Endometrial microvascular endothelial cells (primary cell): ENCODE measurements around the gene PAX3. TPM values are rescaled to one million over a fixed set of nuclear protein-coding genes. Genes with fewer than 3 reads are reported as not detected.

Source experiments
- in situ Hi-C: cut with HindIII; loops from 2 replicates; pipeline ENCODE4 v1.10.0; 2017; ENCODE audit warnings: low sequenced_read_pairs, low pct_unique_long_range_greater_than_20kb; ENCODE audit errors: inconsistent ontology term
- total RNA-seq: library from RNA; depleted of rRNA; stranded (reverse); fragments of >200 nt; gene quantifications from one replicate; pipeline ENCODE4 v1.2.3, GENCODE V29; 2015; ENCODE audit errors: inconsistent ontology term

Gene PAX3
- total RNA-seq, 1 donor from 2014 or later, result not detected

DNA sequence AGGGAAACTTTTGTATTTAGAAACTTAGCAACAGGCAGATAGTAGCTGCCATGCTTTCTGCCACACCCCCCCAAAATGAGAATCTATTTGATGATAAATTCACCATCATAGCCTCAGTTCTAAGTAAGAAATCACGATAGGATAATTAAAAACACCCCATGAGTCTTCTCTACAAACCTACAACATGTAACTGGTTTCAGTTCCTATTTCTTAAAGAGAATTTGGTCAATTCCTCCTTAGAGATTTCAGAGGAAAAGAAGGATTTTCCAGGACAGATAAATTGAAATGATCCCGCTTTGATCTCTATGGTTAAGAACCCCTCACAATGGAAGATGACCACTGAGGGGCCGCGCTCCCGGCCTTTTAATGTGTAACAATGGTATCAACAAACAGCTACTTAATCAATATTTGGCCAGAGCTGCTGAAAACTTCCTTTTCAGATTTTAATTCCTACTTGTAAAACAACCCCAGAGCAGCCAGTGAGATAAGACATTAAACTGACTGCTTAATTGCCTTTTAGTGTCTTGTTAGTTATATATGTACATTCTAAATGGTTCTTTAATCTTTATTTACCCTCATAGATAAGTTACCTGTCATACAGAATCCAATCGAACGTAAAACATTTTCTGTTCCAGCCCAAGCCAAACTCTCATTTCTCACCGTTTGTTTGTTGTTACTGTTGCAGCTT, 10.1 kb downstream of the PAX3 start:
- in situ Hi-C loops, result no loop called here

DNA sequence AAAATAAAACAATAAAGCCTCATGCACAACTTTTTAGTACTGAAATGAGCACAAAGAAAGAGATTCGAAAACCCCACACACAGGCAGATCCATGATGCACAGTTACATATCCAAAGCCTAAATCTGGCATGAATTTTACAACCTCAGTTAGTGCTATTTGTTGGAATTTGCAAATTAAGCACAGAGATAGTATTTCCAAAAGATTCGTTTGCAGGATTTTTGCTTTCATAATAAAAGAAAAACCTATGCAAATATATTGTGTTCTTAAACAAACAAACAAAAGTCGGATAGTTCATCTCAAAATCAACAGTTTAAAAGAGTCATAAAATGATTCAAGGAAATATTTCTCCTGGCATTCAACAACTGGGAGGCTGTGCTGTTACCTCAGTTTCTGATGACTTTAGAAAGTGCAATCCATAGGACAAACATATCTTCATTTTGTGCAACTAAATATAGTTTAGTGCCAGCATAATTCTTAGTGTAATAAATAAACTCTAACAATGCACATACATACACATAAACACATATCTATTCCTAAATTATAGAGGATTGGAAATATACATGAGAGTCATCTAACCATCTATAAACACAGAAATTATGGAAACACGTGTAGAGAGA, 10.8 kb downstream of the PAX3 start:
- in situ Hi-C loops, result no loop called here

DNA sequence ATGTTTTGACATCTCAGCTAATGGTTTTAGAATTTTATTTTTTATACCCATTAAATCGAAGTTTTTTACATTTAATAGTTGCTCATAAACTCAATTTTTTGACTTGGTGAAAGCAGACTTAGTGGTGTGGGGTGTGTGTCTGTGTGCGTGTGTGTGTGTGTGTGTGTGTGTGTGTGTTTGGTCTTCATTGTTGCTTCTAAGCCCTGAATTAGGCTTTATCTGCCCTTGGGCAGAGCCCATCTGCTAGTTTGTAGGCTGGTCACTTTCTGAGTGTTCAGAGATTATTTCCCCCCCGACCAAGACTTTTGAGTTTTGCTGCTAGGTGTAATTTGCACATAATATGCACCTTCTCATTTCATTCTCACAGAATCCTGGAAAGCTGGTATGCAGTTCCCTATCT, 14.3 kb downstream of the PAX3 start:
- in situ Hi-C loops, result no loop called here

DNA sequence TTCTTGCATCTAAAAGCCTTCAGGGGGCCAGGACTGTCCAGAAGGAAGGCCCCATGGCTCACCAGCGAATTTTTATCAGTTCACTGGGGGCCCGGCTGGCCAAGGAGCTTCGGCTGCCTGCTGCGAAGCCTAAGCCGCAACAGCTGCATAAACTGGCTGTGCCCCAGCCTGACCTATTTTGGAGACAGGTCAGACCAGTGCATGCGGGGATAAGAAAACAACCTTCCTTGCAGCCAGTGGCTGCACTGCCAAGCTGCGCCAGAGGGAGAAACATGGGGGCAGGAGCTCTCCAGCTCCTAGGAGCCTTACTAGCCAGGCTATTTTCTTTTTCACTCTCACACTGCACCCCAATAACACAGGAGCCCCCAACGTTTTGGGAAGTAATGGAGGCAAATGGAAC, 15.2 kb downstream of the PAX3 start:
- in situ Hi-C loops, result no loop called here

- in situ Hi-C loops, result no loop called here
Observed at GRCh38 chr2:222281506-222281905, 17.3 kb downstream of the PAX3 start.

DNA sequence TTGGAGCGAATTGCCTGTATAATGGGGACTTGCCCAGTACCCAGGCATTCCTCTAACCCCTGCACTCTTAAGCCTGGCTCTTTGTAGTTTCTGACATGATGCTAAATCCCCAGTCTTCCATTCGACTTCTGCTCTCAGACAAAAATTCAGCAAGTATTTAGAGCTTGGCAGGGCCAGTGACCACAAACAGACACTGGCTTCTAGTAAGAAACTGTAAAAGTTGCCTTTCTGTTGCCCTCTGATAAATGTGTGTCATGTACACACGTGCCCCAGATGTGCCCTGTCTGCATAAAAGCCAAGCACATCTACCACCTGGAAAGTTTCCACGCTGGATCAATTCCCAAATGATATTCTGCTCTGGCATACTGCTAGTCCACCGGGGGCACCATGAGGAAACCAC, 18.0 kb downstream of the PAX3 start:
- in situ Hi-C loops, result no loop called here

DNA sequence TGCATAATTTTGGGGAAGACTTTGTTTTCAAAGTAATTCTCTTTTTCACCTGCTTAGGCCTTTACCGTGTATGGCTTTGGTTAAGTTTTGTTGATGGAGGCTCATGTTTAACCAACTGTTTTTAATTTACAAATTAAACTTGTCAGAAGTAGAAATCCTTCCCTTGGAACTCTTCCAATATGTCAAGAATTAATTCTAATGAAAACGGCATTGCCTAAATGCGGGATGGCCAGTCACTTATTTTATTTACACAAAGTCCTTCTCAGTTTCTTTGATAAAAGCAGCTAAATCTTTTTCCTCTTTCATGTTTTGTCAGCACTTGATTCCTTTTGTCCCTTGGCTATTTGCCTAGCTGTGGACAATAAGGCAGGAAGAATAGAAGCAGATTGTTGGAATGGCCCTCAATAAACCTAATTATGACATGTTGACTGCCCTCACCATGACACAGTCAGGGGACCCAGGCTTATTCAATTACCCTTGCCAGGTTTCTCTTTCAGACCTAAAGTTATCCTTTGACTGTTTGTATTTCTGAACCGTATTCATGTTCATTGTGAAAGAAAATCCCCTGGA, 26.3 kb downstream of the PAX3 start:
- in situ Hi-C loops, result no loop called here

DNA sequence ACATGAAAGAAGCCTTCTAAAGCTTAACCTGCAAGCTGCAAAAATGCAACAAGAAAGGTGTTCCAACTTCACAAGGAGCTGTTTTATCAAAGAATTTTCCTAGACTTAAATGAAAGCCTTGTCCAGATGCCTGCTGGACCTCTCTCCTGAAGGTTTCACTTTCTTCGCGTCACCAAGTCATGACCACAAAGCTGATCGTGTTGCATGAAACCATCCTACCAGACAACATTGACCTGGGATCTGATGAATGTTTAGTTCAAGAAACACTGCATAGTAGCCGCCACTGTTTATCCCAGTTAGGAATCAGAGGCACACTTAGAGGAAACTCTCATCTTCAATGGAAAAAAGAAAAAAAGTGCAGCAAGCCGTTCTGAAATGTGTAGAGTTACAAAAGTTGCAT, 26.9 kb downstream of the PAX3 start:
- in situ Hi-C loops, result no loop called here

- in situ Hi-C loops, result no loop called here
Observed at GRCh38 chr2:222270396-222270795, 28.4 kb downstream of the PAX3 start.

DNA sequence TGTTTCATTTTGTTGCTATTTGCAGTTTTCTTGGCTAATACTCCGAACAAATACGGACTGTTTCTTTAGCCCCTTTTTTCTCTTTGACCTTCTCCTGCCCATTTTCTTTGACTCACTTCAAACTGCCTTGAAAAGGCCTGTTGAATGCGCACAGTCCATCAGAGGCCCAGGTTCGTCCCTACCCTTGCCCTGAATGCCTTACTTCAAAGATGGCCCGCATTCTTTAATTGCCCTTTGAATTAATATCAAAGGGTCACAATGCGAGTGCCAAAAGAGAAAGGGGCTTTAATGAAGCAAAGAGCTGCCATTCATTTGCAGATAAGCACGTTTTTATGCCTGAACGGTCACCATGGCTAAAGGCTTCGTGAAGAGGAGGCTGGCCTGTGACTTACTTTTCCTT, 29.7 kb downstream of the PAX3 start:
- in situ Hi-C loops, result no loop called here

DNA sequence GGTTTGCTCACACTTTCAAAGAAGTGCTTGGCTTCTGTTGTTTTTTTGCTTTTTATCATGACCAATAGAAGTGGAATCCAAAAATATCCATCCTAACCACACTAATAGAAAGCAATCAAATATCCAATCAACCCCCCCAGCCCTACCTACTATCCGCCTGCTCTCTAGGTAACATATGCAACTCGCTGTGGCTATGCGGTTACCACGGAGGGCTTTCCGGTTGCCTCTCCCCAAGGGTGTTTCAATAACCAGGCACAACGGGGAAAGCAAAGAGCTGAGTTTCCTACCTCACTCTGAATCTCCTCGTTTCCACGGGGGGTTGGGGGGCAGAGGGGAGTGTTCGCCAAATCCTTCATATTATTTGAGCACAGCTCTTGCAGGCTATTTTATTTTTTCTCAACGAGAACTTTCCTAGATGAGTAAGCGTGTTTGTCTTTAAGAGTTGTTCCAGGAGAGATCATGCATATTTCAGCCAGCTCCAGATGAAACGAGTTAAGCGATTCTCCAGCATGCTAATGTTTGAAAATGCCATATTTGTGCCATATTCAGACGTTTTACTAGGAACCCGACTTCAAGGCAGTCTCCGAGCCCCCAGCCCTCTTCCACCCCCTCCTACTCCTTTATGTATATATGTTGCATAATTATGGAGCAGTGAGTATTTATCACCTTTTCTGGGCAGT, 30.3 kb downstream of the PAX3 start:
- in situ Hi-C loops, result no loop called here

- in situ Hi-C loops, result no loop called here
Observed at GRCh38 chr2:222264791-222265320, 33.9 kb downstream of the PAX3 start.

DNA sequence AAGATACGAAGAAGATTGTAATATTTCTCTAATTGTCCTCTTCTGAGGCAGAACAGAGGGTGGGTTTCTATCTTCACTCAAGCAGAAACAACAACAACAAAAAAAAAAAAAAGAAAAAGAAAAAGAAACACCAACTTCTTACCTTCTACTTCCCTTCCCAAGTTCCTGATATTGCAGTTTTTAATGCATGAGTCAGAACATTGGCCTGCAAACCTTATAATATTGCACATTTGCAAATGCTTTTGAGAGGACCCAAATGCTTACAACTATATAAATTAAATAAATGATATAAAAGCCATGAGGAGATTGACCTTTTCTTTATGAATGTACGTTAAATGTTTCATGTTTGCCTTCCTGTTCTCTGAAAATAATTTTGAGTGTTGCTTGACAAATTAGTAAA, 37.3 kb downstream of the PAX3 start:
- in situ Hi-C loops, result no loop called here

- in situ Hi-C loops, result no loop called here
Observed at GRCh38 chr2:222257645-222258044, 41.2 kb downstream of the PAX3 start.

DNA sequence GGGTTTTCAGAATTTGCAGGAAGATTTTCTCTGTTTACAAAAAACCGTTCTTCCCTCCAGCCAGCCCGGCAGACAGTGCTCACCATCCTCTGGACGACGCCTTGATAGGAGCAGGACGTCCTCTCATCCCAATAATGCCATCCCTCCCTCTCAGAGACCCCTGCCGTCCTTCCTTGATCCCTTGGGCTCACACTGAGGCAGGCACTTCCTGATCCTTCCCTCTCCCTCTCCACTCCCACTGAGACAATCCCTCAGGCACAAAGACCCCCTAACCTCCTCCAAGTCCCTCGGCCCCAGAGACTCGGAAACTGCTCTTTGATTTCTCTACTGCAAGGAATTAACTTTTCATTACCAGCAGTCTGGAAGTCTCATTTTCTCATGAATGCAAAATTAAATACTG, 42.5 kb downstream of the PAX3 start:
- in situ Hi-C loops, result no loop called here

DNA sequence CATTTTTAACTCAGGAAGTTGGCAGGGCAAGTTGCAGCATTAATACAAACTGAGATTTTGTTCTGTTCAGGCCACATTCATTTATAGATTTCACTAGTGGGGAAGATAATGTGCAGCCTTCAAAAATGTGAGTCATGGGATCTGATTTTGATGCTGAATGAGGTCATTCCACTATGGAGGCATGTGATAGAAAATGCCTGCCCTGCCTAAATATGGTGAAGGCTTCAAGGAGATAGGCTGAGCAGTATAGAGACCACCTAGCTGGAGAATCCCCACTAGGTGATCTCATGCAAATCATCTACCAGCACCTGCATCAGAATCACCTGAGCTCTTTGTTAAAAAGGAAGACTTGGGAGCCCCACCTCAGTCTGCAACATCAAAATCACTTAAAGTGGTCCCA, 43.7 kb downstream of the PAX3 start:
- in situ Hi-C loops, result no loop called here

GRCh38 chr2:222250313-222250712, 48.5 kb downstream of the PAX3 start:
- in situ Hi-C loops, result no loop called here

DNA sequence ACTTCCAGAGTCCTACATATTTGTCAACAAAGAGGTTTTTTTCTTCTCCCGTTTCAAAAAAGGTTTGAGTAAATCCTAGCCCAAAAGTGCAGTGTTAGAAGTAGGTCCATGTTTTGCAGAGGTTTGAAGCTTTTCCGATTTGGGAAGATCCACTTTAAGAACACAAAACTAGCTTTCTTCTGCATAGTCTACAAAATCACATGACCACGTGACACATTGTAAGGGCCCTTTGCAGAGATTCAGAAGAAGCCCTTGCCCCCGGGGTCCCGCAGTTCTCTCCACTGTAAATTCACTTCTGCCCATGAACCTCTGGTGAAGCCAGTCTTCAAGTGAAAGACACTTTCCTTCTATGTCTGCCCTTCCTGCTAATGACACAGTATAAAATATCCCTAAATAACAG, 49.4 kb downstream of the PAX3 start:
- in situ Hi-C loops, result no loop called here

DNA sequence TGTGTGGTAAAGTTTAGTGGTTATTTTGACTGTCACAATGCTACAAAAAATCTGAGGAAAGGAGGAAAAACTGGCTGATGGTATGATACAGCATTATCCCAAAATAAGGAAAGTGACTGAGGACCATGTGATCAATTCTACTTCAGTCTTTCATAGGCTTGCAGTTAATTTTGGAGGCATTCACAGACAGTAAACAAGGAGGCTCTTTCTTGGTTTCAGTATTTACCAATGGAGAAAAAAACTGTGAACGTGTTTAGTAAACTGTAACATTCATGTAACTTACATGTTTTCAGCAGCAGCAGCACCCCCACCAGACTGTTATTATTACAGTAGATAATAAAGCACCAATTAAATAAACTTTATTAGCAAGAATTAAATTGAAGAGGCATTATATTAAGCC, 50.0 kb downstream of the PAX3 start:
- in situ Hi-C loops, result no loop called here

DNA sequence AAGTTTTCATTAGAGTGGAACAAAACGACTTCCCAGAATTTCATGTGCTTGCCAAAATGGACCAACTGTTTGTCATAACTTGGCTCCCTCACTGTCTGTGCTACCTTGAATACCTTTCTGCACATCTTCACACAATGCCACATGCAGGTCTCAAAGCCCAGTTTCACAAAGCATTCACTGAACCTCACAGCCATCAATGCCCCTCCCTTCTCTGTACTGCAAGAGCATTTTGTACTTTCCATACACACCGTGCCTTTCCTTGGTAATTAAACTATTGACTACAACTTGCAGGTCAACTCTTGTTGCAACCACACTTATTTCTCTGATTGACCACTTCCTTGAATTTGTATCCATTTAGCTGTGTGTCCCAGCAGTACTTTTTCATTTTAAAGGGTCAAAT, 50.5 kb downstream of the PAX3 start:
- in situ Hi-C loops, result no loop called here
